Stimulated activated CD8-positive, alpha-beta memory T cell treated with anti-CD3 and anti-CD28 coated beads, Interleukin-7, amount 100 ng/mL, for 1 hour (primary cell): ENCODE measurements around the gene PIP4K2A.

Experiments used
- DNase-seq, 2 donors: peaks; one replicate each; pipeline ENCODE4 v3.0.0-alpha.2; 2020; ENCODE audit warnings: low read depth in 2 of 2

PIP4K2A gene

DNA sequence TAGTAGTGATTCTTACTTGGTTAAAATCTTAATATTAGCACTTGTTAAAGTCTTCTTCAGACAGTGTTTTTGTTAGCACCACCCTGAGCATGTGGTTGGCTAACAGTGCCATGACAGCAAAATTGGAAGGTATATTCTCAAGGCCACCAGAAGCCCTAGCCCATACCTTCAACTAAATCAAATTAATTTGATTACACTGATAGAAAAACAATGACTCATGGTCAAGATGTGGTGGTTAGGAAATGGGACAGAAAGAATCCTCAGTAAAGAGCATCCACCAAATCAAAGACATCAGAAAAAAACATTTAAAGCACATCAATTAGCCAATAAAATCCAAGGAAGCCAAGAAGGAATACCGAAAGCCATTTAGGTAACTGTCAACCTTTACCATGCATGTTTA is 75.5 kb downstream of the PIP4K2A start:
- DNase-seq = no peak

DNA sequence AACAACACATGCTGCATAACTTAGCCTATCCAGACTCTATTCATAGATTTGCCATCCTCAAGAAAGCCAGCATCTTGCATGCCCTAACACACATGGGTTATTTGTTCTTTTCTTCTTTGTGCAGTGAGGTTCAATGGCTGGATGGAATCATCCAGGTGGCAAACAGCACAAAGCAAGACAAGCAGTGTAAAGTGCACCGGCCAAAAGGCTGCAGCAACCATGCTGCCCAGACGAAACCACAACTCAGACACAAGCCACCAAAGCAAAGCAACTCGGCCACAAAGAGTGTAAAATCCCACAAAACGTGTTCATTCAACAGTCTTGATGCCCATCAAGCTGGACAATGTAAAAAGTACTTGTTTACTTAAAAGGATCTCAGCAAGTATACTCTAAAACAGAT is 76.9 kb downstream of the PIP4K2A start:
- no peak for DNase-seq

DNA sequence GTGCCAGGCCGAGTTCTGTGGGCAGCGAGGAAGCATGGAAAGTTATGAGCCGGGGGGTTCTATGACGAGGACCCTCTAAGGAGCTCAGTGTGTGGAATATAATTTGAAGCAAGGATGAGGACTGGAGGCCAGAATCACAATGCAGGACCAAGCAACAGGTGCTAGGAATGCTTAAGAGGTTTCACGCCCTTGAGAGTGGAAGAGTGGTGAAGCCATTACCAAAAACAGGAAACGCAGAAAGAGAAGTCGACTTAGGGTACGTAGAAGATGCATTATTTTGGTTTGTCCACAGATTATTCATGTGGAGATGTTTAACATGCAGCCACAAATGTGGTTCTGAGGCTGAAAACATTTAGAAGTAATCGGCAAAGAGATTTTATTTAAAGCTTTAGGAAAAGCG is 78.7 kb downstream of the PIP4K2A start:
- DNase-seq = no peak

DNA sequence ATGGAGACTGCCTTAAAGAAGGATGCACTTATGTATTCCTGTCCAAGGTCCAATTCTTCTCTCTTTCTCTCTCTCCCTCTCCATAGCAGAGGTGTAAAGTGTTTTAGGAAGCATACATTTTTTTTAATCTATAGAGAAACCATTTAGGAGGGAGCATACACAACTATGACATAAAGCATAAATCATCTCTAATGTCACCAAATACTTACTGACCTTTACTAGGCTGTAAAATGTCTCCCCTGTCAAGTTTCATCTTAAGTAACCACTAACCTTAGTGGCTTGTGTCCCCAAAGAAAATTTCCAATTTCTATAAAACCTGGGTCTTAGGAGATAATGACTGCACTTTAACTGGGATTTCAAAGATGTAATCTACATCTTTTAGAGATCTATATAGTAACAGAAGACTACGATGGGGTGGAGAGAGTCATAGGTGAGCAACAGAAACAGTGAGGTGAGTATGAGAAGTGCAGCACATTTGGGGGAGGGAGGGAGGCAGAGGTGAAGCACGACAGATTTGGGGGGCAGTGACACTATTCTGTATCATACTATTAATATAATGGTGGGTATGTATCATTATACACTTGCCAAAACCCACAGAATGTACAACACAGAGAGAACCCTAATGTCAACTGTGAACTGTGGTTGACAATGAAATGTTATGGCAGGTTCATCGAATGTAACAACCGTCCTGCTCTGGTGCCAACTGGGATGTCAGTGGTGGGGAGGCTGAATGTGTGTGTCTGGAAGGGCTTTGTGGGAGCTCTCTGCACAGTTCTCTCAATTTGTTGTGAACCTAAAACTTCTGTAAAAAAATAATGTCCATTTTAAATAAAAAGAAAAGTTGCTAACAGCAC is 79.5 kb downstream of the PIP4K2A start:
- no peak for DNase-seq

DNA sequence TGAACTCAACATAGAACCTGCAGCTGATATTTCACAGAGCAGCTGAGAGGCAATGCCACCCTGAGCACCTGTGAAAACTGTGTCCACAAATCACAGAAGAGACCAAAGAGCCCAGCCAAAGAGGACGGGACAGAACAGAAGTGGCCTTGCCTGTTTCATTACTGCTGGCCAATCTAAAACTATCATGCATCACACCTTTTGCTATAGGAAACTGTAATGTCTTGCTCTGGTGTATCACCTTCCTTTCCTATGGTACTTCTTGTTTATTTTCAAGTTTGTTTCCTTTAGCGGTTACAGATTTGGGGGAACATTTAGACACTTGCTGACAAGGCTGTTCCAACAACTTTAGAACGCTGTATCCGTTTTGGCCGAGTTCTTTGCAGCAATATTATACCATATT is 80.3 kb downstream of the PIP4K2A start:
- no peak for DNase-seq

DNA sequence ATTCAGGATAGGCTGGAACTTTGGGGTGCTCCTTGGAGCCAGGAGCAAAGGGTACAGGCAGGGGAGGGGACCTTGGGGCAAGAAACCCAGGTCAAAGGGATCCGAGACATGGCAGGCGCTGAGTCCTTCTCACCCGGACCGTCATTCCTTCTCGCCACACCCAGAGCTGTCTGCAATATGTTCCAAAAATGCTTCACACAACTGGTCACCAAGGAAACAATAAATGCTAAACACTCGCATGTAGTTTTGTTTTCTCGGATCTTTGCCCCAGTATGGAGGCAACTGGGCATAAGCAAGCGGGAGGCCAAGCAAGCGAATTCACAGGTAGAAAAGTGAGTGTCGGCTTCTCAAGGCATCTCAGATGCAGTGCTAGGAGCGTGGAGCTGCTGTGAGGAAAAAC is 80.8 kb downstream of the PIP4K2A start:
- no peak for DNase-seq

DNA sequence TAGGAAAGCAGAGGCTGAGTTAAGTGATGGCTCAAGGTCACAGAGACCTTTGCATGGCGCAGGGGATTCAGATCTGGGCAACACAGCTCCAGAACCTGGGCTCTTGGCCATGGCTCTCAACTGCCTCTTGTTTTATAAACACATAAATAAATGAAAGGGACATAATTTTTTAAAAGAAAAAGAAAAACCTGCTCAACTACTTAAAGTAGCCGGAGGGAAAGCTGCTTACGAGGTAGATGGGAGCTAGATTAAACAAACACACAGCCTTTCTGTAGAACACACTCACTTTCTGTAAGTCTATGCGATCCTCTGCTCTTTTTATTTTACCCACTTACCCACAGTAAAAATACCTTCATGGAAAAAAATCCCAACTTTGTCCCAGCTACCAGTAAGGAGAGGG is 81.3 kb downstream of the PIP4K2A start:
- DNase-seq = no peak

DNA sequence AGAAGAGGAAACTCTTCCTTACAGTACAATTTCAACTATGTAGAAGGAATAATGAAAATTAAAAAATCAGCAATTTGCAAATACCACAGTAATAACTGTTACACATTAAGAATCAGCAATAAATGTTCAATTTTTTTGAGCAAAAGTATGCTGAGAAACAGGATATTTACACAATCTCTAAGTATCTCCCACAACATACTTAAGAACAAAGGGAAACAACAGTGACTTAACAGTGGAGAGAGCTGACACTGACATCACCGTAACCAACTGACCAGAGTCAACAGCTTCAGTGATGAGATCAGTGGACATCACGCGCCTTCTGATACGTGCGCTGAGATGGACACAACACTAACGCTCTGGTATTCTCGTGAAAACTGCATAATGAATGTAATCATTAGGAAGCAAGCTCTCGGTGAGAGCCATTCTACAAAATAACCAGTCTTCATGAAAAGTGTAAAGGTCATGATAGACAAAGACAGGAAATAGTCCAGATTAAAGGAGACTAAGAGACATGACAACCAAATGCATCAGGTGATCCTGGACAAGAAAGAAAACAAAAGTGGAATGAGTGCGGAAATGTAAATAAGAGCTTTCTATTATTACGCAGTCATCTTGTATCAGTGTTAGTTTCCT is 82.6 kb downstream of the PIP4K2A start:
- no peak for DNase-seq

DNA sequence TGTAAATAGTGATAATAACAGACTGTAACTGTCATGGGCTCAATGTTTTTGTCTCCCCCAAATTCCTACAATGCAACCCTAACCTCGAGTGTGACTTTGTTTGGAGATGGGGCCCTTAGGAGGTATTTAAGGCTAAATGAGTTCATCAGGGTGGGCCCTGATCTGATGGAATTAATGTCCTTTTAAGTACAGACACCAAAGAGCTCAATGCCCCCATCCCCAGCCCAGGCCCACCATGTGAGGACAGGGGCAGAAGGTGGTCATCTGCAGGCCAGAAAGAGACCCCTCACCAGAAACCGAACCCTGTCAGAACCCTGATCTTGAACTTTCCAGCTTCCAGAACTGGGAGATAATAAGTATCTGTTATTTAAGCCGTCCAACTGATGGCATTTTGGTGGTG is 83.2 kb downstream of the PIP4K2A start:
- no peak for DNase-seq

DNA sequence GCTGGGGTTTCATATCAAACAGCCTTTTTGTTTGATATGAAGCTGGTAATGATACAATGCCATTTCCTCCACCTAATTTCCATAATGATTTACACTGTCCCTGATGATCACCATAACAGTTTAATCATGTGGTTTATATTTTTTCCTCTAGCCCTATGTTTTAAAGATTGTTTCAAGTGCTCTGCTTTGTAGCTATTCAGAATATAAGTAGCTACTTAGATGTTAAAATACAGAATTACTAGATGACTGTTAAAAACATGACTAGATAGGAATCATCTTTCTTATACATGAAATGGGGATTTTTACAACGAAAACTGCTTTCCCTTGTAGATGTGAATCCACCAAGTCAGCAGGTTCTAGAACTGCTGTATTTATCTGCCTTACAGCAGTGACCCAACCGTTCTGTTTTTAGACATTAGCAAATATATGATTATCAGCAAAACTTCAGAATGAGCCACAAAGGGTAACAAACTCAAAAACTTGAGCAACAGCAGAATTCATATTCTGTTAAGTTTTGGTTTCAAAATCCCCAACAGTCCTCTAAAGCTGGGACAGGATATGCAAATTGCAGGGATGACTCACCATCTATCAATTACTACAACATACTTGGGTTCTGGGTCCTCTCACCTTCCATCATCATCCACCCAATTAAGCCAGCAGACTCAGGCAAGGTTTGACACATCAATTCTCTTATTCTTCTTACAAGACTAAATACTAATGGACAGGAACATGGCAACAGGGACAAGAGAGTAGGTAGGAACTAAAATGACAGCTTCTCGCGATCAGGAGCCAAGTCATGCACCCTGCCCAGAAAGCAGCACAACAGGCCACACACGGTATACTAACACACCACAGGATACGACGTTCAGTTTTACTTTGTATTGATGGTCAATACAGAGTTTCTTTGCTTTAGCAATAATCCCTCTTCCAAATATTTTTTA is 83.9 kb downstream of the PIP4K2A start:
- no peak for DNase-seq

DNA sequence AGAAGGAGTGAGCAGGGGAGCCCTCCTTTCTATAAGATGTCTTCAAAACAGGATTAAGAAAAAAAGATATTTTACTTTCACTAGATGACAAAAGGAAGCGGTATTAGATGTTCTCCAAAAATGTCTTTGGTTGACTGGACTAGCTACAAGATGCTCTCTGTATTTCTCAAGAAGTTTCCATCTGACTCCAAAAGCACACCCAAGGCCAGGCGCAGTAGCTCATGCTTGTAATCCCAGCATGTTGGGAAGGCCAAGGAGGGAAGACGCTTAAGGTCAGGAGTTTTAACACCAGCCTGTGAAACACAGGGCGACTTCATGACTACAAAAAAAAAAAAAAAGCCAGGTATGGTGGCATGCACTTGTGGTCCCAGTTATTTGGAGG is 84.5 kb downstream of the PIP4K2A start:
- DNase-seq = no peak

DNA sequence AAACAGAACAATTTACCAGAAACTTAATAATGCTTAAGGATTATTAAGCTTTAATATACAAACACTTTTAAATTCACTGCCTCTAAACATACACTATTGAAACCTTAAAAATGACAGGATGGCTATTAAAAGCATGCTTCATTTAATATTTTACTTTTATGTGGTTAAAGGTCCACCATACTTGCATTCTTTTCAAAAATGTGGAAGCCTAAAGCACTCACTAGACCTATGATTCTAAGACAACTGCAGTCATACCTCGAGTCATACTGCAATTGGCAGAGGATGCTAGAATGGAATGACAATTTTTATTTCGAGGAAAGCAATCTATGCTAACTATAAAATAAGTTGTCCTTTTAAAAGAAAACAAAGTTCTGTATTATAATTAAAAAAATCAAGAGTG is 85.3 kb downstream of the PIP4K2A start:
- no peak for DNase-seq

DNA sequence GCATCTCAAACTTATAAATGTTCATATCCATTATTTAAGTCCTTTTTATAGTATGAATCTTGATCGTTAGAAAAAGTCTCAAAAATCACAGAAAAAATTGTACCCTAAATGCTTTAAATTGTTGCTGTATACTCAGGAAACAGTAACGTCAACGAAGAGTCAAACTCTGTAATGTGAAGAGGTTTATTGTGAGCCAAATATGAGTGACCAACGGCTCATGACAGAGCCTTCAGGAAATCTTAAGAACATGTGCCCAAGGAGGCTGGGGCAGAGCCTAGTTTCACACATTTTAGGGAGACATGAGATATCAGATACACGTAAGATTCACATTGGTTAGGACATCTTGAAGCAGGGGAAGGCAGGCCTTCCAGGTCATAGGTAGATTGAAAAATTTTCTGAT is 86.1 kb downstream of the PIP4K2A start:
- DNase-seq = no peak

DNA sequence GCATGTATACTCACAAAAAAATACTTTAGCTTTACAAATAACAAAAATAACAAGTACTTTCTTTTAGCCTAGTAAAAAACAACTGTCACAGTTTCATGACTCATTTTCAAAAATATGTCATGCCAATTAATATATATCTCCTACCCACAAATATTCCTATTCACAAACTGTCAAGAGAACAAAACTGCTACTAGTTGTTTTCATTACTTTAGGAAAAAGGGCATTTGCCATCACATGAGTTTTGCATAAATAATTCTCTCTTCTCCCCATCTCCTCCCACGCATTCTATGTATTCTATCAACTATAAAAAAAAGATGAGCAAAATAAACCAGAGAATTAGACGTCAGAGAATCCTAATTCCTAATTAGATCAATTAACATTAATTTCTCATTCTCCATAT is 87.6 kb downstream of the PIP4K2A start:
- DNase-seq = no peak

DNA sequence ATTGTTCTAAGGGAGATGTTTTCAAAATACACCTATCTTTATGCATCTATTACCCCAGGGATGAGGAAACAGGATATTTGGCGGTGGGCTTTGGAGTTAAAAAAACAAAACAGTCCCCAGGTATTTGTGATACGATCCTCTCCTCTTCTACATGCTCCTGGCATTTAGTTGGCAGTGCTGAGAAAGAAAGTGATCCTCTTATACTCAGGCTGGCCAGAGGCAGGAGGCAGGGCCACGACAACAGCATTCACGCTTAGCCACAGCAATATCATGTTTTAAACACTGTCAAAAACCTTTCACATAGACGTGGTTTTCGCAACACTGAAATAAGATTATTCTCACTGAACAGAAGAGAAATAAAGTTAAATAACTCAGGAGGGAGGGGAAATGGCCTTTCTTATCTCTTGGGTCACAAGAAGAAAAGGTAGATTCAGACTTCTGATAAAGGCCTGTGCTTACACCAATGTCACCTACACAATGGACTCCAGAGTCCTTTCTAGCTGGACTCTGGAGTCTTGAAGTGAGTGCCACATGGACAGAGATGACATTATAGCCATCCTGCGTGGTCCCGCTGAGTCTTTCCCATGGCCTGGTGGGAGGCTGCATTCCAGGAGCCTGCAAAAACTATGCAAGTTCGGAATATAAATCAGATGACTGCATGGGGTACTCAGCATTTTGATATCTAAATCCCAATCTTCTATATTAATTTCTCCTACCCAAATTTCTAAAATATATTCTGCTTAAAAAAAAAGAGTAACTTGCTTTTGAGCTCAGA is 88.7 kb downstream of the PIP4K2A start:
- DNase-seq = no peak

DNA sequence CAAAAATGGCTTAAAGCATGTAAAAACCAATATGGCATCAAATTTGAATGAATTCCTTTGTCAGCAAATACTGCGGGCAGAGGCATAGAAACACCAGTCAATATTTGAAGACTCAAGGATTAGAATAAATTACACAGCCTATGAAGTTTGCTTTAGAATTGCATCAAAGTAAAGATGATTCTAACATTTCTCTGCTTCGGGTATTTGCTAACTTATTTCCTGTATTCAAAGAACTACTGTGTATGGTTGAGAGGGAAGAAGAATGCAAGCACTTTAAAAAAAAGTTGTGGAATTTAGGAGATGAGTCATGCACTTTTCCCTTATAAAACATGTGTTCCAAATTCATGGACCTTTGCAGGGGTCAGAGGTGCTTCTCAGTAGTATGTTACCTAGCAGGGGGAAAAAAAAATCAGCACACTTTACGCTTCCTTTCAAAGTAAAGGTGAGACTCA is 90.1 kb downstream of the PIP4K2A start:
- no peak for DNase-seq

DNA sequence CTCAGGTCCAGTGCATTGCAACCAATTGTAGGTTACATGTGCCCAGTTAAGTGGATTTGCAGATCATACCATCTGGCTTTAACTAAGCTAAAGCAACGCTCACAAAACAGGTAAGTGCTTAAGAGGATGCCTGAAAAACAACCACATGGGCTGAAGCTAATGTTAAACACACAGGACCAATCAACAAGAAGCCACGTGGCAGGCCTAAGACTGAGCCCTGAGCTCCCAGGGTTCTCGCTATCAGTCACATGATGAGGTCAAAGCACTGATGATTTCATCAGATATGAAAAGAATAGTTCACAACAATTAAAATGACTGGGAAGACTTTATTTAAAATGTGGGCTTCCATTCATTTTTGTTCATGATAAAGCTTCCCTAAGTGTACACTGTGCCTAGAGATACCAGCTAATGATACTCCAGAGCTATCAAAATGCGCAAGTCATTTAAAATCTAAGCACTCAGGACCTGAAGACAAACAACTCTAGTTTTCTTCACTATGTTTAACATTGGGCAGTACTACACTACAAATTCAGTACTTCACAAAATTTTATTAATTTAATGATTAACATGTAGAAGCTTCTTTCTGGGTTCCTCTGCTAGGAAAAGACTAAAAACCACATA is 90.6 kb downstream of the PIP4K2A start:
- DNase-seq = no peak

DNA sequence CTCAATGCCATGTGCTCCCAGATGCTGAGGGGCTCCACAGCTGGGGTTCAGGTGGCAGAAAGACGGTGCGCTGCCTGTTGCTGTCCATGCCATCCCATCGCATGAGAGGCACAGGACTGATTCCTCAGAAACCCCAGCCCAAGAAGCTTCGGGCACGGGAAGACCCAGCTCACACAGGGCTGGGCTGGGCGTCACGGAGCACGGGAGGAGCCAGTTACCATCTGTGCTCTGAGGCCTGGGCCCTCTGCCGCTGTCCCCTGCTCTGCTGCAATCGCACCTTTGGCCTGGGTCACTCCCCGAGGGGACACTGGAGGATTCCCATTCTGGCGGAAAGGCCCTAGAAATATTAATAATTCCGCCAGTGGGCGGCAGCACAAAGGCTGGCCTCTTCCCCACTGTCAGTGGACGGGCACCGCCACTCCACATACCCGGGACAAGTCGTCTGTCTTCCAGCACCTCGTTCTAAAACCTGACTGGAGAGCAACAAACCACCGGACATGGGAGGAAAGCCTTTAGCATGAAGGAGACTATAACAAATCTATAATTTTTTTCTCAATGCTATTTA is 92.1 kb downstream of the PIP4K2A start:
- no peak for DNase-seq

DNA sequence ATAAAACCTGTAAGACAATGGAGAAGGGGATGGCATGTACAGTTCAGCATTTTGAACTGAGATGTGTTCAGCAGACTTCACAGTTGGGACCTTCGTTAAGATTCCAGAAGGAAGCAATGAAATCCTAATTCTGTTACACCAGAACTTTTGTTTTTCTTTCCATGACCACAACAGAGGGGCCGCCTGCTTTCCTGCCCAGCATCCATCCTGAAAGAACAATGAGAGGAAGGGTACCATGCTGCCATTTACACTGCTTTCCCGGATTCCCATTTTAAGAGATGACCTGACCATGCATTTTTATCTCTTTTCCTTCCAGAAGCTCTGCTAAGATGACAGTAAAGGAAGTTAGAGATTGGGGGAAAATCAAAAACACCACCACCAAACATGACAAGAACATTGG is 92.7 kb downstream of the PIP4K2A start:
- no peak for DNase-seq

DNA sequence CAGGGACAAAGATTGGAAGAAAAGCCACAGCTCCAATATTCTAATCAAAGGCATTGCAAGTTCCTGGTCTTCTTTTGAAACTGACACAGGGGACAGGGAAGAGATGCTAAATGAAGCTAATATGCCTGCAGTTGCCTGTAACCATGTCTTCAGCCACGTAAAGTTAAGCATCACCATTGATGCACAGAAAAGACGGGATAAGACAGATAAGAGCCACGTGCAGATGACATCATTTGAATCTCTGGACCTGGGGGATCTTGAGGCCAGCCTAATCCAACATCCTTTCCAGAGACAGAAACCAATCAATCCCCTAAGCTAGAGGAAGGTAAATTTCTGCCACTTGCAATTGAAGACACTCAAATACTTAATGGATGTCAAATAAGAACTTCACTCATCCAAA is 93.4 kb downstream of the PIP4K2A start:
- no peak for DNase-seq
